Caki2 (cell line): ENCODE data around the gene SLC25A25. TPM values are rescaled to one million over a fixed set of nuclear protein-coding genes. Genes with fewer than 3 reads are reported as not detected.
"Not testable (repeated sequence)": the region's sequence is repeated elsewhere in the genome, so short reads cannot be mapped to it uniquely, and the experiment has no call there.

Experiments used
- DNase-seq: peaks from one replicate; pipeline ENCODE4 v3.0.0-alpha.2; 2015; ENCODE audit warnings: low read depth
- in situ Hi-C: cut with HindIII; loops from 2 replicates; pipeline ENCODE4 v1.10.0; 2016; ENCODE audit warnings: low sequenced_read_pairs, low pct_unique_long_range_greater_than_20kb, mixed read lengths
- total RNA-seq: library from RNA; depleted of rRNA; stranded (reverse); fragments of >200 nt; shearing (Covaris generic); gene quantifications from 2 replicates; pipeline ENCODE4 v1.2.3, GENCODE V29; 2014; ENCODE audit warnings: low replicate concordance

The SLC25A25 gene
- total RNA-seq, 1 experiment from 2014 or later = 5.0 TPM

DNA sequence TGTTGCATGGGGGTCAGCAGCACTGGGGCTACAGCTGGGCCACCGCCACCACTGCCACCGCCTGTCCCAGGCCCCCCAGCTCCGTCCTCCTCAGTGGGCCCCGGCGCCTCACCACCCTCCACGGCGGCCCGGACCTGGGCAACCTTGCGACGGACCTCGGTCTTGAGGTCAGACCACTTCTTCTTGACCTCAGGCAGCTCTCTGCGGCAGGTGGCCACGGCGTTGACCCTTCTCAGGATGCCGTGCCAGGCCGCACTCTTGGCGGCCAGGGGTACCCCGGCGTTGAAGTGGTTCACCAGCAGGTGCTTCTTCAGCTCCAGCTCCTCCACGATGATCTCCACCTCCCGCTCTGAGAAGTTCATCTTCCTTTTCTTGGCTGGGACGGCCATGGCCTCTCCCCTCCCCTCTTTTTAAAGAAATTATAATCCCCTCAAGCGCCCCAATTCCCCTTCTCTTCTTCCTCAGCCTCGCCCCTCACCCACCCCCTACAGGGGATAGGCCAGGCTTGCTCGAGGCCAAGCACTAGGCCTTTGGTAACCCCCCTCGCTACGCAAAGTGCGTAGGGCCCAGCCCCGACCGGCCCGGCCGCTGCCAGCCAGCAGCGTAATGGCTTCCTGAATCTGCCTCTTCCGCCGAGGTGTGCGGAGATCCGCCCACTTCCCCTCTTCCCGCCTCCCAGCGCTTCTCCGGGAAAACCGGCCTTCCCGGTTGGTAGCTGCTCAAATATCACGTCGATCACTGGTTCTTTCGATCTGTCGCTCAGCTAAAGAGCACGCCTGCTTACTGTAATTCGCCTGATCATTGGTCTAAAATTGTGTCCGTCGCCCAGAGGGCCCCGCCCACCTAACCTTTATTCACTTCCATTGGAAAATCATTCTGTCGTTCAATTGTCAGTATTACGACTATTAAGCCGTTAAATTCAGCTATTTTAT, 1.1 kb upstream of the SLC25A25 start, which contains the start of gene NAIF1:
Gene NAIF1 (minus strand): TSS at position 608 of the 932 bp plus-strand sequence. CDS start 219 bp downstream, at position 389.
- in situ Hi-C loops = no loop called here
- peak; percentile 98 for DNase-seq

DNA sequence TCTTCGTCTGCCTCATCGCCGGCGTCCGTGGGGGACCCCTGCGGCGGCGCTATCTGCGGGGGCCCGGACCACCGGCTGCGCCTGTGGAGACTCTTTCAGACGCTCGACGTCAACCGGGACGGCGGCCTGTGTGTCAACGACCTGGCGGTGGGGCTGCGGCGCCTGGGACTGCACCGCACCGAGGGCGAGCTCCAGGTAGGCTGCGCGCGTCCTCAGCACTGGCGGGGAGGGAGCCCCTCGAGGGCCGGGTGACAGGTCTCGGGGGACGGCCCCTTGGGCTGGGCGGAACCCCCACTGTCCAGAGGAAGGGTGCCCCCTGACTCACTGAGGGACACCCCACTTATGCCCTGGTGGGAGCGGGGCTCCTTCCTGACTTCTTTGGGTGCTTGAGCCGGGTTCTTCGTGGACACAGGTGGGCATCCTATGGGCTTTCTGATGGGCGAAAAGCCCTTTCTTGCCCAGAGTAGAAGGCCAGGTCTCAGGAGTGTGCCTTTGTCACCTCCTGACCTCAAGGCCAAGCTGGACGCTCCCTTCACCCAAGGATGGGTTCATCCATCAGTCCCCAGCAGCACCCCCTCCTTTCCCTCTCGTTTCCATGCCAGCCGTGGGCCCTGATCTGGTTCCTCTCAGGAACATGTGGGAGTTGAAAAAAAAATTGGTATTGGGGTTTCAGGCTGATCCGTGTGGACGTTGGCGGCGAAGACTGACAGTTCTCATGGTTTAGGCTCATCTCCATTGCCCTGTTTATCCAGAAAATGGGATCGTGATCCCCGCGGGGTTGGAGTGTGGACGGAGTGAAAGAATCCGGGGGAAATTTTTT, 564 bp downstream of the SLC25A25 start:
- in situ Hi-C loops = no loop called here
- peak; percentile 21 for DNase-seq

- in situ Hi-C loops = no loop called here
Observed at GRCh38 chr9:128070874-128071273, 2.8 kb downstream of the SLC25A25 start.

GRCh38 chr9:128071475-128071874, 3.4 kb downstream of the SLC25A25 start:
- DNase-seq, in situ Hi-C loops: not testable (repeated sequence)

More at GRCh38 chr9:128070874-128071273, 2.8 kb downstream of the SLC25A25 start:
- DNase-seq = no peak

GRCh38 chr9:128072144-128073021, 4.4 kb downstream of the SLC25A25 start:
- in situ Hi-C loops = no loop called here
- peak; percentile 46 for DNase-seq

DNA sequence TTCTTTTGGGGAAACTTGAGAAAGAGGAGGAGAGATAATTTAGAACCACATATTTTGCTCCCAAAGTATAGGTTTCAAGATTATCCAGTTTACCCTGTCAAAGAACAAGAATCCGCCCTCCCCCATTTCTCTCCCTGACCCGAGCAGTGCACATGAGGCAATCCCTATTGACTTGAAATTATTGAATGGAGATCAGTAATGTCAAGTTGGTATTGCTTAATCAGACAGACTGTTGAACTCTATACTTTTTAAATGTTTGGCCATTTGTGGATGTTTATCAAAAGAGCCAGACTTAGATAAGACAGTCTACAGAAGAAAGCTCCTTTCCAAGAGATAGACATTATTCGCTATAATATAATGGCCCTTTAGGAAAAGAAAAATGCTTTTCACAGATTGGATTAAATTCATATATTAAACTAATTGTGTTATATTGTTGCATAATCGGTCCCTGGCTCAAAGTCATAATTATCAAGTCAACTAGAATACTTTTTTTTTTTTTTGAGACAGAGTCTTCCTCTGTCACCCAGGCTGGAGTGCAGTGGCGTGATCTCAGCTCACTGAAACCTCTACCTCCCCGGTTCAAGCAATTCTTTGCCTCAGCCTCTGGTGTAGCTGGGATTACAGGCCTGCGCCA, 5.3 kb downstream of the SLC25A25 start:
- DNase-seq = no peak
- in situ Hi-C loops = no loop called here

DNA sequence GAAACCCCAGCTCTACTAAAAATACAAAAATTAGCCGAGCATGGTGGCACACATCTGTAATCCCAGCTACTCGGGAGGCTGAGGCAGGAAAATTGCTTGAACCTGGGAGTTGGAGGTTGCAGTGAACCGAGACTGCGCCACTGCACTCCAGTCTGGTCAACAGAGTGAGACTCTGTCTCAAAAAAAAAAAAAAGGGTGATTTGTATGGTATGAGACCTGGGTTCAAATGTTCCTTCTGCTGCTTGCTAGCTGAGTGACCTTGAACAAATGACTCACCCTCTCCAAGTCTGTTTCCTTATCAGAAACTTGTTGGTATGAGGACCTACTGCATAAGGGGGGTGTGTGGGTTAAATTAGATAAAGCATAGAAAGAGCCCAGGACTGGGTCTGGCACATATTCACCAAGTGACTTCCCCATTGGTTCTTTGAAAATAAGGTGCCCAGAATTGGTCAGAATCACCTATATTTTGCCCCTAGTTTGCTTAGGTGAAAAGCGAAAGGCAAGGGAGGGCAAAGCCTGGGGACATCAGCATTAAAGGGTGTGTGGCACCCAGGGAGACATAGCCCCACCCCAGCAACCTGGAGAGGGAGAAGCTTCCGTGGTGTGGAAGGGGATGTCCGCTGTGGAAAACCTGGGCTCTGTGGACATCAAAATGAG, 9.9 kb downstream of the SLC25A25 start:
- no peak for DNase-seq
- in situ Hi-C loops = no loop called here

- DNase-seq = peak; percentile 80
- in situ Hi-C loops = no loop called here
Observed at GRCh38 chr9:128078504-128079434, 10.7 kb downstream of the SLC25A25 start.

GRCh38 chr9:128080206-128080605, 12.2 kb downstream of the SLC25A25 start:
- no peak for DNase-seq
- in situ Hi-C loops = no loop called here

DNA sequence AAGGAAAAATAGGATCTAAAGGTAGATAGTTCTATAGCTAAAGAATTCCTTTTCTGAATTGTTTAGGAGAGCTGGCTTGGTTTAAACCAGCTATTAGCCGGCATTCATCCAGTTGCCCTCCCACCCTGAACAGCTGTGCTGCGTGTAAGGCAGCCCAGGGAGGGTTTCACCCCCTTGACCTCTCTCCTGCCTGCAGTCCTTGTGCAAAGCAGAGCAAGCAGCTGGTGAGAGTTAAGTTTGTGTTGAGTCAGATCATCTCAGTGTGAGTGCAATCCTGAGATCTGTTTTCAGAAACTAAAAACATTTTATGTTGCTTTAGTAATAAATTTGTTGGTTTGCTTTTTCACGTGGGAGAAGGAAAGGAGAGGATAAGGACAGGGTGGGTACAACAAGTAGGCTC, 13.0 kb downstream of the SLC25A25 start:
- no peak for DNase-seq
- in situ Hi-C loops = no loop called here

DNA sequence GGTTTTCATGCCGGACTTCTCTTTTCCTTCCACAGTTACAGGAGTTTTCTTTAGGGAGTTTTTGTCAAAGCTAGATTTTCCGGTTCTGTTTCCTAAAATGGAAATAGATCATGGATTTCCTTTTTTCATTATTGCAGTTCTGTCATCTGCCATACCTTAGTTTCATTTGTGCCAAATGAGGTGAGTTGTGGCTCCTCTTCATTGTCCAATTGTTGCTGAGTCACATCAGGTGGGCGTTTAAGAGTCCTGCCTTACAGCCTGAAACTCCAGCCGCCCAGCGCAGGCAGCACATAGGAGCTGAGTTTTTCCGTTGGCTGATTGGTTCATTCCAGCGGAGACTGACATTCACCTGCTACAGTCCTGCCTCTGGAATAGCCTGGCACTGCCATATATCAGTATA, 14.1 kb downstream of the SLC25A25 start:
- no peak for DNase-seq
- in situ Hi-C loops = no loop called here

DNA sequence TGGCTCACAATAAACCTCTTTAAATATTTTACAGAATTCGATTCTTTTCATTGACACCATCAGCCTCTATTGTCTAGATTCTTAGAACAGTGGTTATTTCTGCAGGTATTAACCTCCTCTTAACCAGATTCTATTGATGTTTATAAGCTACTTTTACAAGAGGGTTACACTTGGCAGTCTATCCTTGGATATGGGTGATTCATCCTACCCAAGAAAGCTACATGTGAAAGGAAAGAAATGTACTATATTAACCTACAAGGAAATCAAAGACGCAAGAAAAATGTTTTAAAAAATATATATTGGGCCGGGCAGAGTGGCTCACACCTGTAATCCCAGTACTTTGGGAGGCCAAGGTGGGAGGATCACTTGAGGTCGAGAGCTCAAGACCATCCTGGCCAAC, 16.7 kb downstream of the SLC25A25 start:
- DNase-seq = no peak
- in situ Hi-C loops = no loop called here

DNA sequence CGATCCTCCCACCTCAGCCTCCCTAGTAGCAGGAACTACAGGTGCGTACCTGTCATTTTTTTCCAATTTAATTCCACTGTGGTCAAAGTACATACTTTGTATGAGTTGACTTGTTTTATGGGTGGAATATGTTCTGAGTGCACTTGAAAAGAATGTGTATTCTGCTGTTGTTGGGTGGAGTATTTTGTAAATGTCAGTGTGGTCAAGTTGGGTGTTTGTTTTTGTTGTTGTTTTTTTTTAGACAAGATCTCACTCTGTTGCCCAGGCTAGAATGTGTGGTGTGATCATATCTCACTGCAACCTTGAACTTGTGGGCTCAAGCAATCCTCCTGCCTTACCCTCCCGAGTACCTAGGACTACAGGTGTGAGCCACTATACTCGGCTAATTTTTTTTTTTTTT, 17.9 kb downstream of the SLC25A25 start:
- DNase-seq = no peak
- in situ Hi-C loops = no loop called here

GRCh38 chr9:128087262-128087661, 19.2 kb downstream of the SLC25A25 start:
- in situ Hi-C loops = no loop called here
- no peak for DNase-seq

GRCh38 chr9:128088253-128088945, 20.4 kb downstream of the SLC25A25 start:
- no peak for DNase-seq
- in situ Hi-C loops = no loop called here

DNA sequence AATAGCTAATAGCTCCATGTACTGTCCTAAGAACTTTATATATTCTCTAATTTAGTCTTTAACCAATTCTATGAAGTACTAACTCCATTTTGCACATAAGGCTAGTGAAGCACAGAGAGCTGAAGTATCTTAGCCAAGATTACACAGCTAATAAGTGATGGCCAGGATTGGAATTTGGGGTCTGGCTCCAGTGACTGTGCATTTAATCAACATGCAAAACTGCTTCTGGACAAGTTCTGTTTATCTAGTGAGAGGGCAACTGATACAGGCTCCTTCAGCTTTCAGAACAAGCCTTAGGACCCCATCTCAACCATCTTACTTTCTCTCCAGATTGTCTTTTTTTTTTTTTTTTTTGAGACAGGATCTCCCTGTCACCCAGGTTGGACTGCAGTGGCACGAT, 21.3 kb downstream of the SLC25A25 start:
- DNase-seq = no peak
- in situ Hi-C loops = no loop called here
